Right ventricle myocardium superior (tissue), 1 donor: ENCODE data around the gene SNX13. TPM values are rescaled to one million over a fixed set of nuclear protein-coding genes. Genes with fewer than 3 reads are reported as not detected.
A peak's percentile ranks its signal among the peaks of the same experiment; 100 is the strongest.

Source experiments
- ATAC-seq: fragments of 200-7000 bp; cut with Tn5 transposase; one replicate; pipeline ENCODE4 v1.9.1; 2020; ENCODE audit warnings: mild to moderate bottlenecking; ENCODE audit not compliant: poor library complexity
- DNase-seq: peaks from one replicate; pipeline ENCODE4 v3.0.0-alpha.2; 2020
- intact Hi-C: fragments of 100-400 bp; cut with DNase I; formaldehyde crosslinking; loops from one replicate; pipeline ENCODE4 v1.11.2; 2022
- total RNA-seq: library from RNA; stranded (reverse); fragmentation: NEBNext Ultra II Directional; extraction: Animal tissue kit (Norgen Biotek cat#: 25700); gene quantifications from one replicate; pipeline ENCODE4 v1.2.1, GENCODE V29; 2021
- donor health status: DM: no; HTN: yes; CAD: no; lungs with severe emphysema.

Gene SNX13
- total RNA-seq, 1 donor from 2014 or later: 36.9 TPM

DNA sequence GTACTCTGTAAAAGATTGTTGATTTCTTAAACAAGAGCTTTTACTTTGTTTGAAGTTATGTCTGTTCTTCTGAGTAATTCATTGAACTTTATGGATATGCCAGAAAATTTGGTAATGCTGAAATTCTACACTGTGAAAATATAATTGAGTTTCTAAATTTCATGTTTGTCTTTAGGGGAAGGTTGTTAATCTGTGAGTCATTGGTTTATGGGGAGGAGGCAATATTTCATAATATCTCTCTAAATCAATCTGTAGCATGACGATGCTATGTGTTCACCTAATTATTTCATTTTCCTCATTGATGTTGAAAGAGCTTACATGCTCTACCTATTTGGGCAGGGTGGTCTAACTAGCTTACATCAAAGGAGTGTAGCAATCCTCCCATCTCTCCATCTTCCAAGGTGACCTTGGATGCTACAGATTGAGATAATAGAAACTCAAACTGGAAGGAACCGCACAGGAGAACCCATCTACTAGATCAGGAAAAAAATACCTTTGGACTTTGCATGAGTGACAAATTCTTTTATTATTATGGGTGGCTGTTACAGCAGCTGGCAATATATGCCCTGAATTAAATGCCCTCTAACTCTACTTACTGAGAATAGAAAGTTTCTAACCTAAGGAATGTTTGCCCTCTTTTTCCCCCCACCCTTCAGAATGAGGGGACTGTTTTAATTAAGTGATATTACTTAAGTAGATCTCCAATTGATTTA is 8.4 kb upstream of the SNX13 start:
- intact Hi-C loops: no loop called here
- no peak for DNase-seq
- ATAC-seq: no peak

DNA sequence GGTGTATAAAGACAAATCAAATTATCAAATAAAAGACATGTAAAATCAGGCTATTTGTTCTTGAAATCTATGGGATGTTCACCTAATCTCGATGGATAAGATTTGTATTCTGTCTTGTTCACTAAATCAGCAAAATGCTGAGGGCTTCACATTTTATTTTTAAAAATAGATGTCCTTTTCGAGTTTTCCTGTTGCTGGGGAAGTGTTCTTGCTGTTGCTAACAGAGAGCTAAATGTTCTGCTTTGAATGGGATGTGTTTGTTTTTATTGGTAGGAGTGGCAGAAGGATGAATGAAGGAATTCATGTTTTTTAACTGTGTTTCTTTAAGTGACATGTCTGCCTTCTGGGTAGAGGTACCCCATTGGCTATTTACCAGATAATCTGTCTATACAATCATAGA is 7.3 kb upstream of the SNX13 start:
- peak; percentile 68 for ATAC-seq

DNA sequence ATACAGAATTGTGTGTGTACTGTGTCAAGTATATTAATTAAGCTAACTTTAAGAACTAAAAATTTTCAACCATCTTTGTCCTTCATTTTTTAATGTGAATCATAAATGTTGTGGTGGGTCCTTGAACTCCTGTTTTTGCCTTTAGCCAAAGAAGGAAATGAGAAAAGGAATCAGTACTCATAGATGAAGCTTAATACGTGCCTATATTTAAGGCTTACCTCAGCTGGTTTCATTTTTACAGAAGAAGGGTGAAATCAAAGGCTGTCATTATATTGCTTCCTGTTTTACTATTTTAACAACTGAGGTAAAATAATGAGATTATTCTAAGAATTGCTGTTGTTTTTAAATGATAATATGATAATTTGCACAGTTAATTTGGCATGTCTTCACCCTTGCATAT is 6.3 kb upstream of the SNX13 start:
- ATAC-seq (peak; percentile 68), DNase-seq (no peak)
- intact Hi-C loops: no loop called here

More for the DNA sequence above, 7.3 kb upstream of the SNX13 start:
- intact Hi-C loops: no loop called here
- no peak for DNase-seq

DNA sequence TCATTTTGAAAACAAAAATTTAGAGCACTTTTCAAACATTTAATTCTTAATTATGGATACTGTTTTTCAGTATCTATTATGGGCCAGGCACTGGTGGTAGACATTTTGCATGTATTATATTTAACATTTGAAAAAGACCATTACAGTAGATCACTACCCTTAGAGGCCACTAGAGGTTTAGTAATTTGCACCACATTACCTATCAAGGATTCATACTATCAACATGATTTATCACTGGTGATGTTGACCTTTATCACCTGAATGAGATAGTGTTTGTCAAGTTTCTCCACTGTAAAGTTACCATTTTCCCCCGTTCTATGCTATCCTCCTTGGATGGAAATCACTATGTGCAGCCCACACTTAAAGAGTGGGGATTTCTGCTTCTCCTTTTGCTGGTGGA is 4.4 kb upstream of the SNX13 start:
- DNase-seq: no peak
- ATAC-seq: no peak
- intact Hi-C loops: no loop called here

DNA sequence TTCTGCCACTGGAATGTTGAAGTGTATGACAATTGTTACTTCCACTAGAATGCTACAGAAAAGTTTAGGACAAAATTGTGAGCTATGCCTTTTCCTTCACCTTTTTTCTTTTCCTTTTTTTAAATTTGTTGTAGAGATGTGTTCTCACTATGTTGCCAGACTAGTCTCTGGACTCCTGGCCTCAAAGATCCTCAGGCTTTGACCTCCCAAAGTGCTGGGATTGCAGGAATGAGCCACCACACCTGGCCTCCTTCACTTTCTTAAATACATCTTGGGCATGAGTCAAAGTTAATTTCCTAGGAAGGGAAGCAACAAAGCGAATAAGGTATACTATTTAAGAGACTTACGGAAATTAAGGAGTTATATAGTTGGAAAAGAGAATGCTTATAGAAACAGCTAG is 2.7 kb upstream of the SNX13 start:
- intact Hi-C loops: no loop called here

DNA sequence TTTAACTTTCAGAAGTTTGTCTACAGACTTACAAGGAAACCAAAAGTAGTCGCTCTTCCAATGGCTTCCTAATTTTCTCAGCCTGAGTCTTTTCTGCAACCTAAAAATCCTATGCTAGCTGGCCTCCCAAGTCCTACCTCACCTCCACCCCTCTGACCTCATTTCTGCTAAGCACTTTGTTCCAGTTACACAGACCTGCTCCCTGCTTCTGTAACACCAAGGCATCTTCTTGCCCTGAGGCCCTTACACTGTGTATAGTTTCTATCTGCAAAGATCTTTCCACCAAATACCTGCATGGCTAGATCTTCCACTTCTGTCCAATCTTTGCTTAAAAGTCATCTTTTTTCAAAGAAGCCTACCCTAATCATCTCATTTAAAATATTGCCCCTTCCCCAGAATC is 1.9 kb upstream of the SNX13 start:
- DNase-seq (no peak), ATAC-seq (no peak)
- intact Hi-C loops: no loop called here

More for the DNA sequence above, 2.7 kb upstream of the SNX13 start:
- ATAC-seq (no peak), DNase-seq (no peak)

DNA sequence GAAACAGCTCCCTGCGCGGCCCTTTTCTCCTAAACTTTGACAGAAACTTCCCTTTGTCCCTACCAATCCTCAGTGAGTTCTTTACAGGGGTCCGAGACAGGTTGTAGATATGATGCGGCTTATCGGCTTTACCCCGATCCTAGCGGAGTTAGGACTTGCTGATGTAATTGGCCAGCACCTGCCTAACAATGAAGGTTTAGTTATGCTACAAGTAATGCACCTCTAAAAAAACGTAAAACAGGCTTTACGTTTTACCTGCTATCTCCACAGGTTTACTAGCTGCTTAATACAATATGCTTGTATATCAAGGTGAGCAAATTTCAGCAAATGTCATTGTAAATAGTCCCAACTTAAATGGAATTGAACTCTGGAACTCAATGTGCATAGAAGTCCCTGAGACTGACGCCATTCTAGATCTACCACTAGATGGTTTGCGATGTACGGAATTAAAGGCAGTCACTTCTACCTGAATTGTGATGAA is 697 bp upstream of the SNX13 start:
- intact Hi-C loops: no loop called here
- ATAC-seq: no peak
- no peak for DNase-seq

DNA sequence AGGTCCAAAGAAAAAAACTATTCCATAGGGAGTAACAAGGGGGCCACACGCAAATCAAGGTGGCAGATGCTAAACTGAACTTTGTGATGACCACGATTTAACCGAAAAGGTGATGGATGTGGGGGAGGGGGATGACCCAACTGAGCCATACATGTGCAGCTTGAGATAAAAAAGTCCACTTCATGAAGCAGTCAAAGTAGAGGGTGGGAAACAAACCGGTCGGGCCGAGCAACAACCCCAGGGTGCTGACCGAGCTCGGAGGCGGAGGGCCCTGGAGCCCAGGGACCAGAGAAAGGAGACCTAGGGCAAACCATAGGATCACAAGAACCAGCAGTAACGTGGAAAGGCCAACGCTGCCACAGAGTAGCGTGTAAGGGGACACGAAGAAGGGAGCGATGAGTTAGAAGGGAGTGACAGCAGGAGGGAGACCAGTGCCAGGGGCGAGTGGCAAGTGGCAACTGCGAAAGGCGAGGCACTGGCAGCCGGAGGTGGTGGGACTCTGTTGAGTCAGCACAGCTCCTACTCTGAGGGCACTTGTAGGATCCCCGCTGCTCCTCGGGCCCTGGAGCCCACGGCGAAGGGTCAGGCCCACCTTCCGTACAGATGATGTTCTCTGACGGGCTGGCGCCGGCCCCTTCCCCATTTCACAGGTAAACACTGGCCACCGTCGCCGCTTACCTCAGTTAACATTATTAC is 540 bp downstream of the SNX13 start:
- DNase-seq (peak; percentile 61), ATAC-seq (peak; percentile 65)
- intact Hi-C loops: no loop called here

DNA sequence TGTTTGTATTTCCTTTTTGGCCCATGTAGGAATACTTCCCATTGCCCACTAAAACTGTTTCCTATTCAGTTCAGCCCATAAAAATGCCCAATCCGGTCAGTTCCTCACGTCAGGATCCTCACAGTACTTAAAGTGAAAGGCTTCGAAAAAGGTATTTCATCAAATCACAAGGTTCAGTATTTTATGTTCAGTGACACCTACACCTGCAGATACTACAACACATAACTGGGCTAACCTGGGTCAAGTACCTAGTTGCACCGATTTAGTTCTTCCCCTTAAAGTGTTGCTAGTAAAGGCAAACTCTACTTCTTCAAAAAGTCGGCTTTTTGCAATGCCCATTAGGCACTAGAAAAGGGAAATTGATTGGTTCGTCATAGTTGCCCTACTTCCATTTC is 1.1 kb downstream of the SNX13 start:
- intact Hi-C loops: no loop called here
- DNase-seq (no peak), ATAC-seq (no peak)

DNA sequence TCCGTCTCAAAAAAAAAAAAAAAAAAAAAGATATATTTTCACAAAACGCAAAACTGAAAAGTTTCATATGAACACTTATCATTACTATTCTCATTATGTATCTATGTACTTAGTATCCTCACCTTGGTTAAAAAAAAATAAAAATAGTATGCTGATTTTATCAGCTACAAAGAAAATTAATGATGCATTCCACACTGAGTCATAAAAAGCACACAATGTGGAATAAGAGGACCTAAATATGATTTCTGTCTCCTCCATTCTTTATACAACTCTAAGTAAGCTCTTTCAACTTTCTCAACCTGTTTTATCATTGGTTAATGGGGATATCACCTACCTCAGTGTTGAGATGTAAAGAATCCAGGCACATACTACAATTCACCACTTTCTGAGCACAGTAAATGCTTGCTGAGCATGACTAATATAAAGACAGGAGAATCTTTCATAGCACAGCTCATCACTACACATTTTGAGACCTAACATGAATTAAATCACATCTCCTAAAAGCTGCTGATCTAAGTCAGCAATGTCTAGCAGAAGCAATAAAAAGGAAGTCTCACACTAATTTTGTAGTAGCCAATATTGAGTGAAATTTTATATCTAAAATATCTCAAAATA is 2.7 kb downstream of the SNX13 start:
- ATAC-seq (no peak), DNase-seq (no peak)
- intact Hi-C loops: no loop called here

DNA sequence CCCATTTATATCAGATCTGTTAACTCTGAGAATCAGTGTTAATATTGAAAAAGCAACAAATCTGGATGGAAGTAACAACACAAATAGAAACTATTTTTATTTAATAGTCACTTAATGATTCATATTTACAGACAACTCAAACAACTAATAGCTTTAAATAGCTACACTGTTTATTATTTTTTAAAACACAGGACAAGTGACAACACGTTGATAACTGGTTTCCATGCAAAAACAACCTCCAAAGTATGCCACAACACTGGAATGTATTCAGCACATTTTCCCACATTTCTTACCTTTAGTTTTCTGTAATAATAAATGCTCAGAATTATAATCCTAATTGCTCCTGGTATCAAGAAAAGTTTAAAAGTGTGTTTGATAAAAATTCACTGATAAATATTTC is 4.0 kb downstream of the SNX13 start:
- intact Hi-C loops: no loop called here
- no peak for ATAC-seq
- DNase-seq: no peak

DNA sequence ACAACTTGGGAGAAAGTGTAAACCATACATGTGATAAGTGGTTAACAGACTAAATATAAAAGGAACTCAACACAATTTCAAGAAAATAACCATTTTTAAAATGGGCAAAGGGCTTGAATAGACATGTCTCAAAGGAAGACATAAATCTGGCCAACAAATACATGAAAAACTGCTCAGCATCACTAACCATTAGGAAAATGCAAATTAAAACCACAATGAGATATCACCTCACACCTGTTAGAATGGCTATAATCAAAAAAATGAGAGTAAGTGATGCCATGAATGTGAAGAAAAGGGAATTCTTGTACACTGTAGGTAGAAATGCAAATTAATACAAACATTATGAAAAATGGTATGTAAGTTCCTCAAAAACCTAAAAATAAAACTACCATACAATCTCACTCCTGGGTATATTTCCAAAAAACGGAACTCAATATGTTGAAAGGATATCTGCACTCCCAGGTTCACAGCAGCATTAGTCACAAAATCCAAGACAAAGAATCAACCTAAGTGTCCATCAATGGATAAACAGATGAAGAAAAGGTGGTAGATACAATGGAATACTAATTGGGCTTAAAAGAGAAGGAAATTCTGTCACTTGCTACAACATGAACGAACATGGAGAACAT is 5.6 kb downstream of the SNX13 start:
- no peak for ATAC-seq
- no peak for DNase-seq
- intact Hi-C loops: no loop called here

DNA sequence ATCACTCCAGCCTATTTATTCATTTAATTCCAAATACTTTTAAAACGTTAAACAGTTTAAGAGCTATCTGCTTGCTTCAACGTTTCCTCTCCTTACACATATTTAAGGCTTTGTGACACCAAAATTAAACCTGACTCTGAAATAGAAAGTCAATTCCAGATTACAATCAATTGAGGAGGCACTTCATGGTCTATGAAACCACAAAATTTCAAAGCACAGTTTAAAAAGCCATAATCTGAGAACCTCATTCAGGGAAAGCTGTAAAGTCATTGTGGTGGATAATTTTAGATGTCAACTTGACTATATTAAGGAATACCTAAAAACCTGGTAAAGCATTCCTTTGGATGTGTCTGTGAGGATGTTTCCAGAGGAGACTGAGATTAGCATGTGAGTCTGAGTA is 6.2 kb downstream of the SNX13 start:
- no peak for ATAC-seq
- DNase-seq: no peak
- intact Hi-C loops: no loop called here

DNA sequence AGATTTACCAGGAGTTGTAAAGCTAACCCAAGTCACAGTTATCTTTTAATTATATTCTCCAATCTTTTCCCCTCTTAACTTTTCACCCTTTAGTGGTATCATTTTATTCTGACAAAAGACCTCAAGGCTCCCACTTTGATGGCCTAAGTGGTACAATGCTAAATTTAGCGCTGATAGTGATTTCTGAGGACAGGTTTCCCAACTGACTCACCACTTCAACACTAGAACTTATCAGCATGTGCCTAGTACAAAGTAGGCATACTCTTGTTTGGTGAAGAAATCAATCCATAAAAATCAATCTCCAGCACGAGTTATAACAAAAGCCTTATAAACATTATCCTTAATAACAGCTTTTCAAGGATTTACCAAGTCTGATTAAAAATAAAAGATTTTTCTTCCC is 7.5 kb downstream of the SNX13 start:
- DNase-seq (no peak), ATAC-seq (peak; percentile 73)
- intact Hi-C loops: no loop called here

DNA sequence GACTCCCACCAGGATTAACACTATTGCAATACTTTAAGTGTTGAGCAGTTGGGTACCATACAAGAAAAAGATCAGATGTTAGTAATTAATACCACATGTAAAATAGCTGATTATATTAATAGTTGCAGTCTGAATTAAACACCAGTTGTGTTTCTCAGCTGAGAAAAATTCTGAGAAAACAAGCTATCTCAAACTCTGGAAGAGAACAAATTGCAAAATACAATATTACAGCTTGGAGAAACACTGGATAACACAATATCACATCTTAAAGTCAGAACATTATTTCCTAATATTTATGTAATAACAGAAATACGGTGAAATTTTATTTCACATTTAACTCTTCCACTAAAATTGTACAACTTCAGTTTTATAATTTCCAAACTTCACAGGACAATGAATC is 9.2 kb downstream of the SNX13 start:
- ATAC-seq (peak; percentile 18), DNase-seq (no peak)
- intact Hi-C loops: no loop called here

DNA sequence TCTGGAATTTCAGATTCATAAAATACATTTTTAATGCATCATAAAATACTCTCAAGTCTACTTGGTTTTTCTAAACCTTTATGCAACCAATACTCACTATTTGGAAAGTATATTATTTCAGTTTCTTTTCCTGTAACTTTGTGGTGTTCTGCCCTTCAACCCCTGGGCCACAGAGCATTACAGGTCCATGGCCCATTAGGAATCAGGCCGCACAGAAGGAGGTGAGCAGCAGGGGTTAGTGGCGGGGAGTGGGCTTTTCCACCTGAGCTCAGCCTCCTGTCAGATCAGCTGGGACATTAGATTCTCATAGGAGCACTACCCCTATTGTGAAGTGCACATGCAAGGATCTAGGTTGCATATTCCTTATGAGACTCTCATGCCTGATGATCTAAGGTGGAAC is 9.7 kb downstream of the SNX13 start:
- intact Hi-C loops: no loop called here
- ATAC-seq: peak; percentile 23
- no peak for DNase-seq

DNA sequence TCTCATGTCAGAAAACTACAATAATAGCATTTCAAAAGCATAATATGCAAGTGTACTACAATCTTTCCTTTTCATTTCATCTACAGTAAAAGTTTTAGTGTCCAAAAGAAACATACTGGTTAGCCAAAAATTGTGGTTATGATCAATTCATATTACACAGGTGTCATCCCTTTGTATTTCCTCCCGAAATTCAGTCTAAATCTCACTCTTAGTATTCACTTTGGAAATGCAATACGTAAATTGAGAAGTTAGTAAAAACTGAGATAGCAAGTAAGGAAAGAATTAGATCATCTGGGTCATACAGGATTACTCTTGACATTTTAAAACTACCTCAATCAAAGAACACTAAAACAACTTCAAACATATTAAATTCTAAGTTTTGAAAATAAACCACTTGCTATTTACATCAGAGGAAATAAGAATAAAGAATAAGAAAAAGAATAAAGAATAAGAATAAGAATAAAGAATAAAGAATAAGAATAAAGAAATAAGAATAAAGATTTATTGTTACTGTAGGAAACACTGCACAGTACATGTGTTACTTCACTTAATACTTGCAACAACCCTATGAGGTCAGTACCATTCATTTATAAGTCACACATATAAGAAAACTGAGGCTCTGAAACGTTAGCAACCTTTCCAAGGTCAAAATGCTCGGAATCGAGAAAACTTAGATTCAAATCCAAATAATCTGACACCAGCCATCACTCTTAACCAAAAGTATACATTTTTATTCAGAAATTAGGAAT is 10.5 kb downstream of the SNX13 start:
- DNase-seq: no peak
- intact Hi-C loops: no loop called here
- ATAC-seq: no peak

DNA sequence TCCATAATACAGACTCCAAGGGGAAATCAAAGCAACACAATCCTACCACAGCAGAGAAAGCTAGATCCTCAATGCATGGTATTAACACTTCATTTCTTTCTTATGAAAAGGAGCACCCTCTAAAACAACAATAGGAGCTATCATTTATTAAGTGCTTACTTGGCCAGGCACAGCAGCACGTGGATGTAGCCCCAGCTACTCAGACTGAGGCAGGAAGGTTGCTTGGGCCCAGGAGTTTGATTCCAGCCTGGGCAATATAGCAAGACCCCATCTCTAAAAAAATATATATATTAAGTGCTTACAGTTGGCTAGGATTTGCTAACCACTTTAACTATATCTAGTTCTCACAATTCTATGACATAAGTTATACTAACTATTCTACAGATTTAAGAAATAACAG is 12.2 kb downstream of the SNX13 start:
- intact Hi-C loops: no loop called here
- no peak for DNase-seq
- ATAC-seq: no peak

DNA sequence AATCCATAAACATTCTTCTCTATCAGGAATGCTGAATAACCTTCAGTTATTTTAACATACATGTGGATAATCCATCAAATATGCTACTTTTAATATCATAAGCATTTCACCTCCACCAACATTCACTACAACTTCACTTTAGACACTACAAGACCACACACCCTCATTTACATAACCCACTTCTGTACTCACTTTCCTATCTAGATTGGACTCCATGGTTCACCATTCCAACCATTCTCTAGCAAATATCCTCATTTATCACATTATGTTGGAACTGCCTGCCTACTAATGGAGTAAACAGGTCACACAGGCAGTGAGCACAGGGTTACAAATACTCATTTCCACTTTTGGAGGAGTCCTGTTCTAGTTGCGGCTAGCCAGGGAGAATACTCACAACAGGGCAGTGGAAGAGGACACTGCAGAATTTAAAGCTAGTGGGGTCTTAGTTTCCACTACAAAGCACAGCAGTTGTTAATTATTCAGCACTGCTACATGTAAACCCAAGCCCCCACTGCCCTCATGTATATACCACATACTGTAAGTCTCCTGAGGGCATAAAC is 18.4 kb downstream of the SNX13 start:
- DNase-seq: no peak
- intact Hi-C loops: no loop called here
- peak; percentile 34 for ATAC-seq
